ENCODE data around the gene ACTN1.

GRCh38 chr14:69008421-69008884, 29.4 kb upstream of the ACTN1 start:
- TF ChIP-seq CTCF (IDR thresholded peaks at IDR 0.05) (no peak), POLR2A (IDR thresholded peaks at IDR 0.05) (no peak)
